Stimulated activated CD4-positive, alpha-beta T cell treated with anti-CD3 and anti-CD28 coated beads, Interleukin-2, amount 100 ng/mL, for 48 hours (primary cell): Measurements from ENCODE around the gene SLC18A3.

ENCODE experiments used
- DNase-seq, 2 donors: peaks; one replicate each; pipeline ENCODE4 v3.0.0-alpha.2; 2020

SLC18A3 gene

GRCh38 chr10:49610114-49610457 is at the start of gene SLC18A3:
Gene SLC18A3, plus strand, starts transcription at chr10:49610310. Its CDS starts 431 bp downstream, at chr10:49610741.
- no peak for DNase-seq

- DNase-seq = no peak
Observed at GRCh38 chr10:49560526-49560925, 49.6 kb upstream of the SLC18A3 start.

GRCh38 chr10:49562893-49563292 is 47.2 kb upstream of the SLC18A3 start:
- no peak for DNase-seq

GRCh38 chr10:49564461-49565009 is 45.6 kb upstream of the SLC18A3 start:
- DNase-seq = no peak

- DNase-seq = no peak
Observed at GRCh38 chr10:49567810-49568209, 42.3 kb upstream of the SLC18A3 start.

GRCh38 chr10:49568235-49568634 is 41.9 kb upstream of the SLC18A3 start:
- no peak for DNase-seq

- DNase-seq = no peak
Observed at GRCh38 chr10:49569031-49569631, 41.0 kb upstream of the SLC18A3 start.

- DNase-seq = no peak
Observed at GRCh38 chr10:49571388-49571787, 38.7 kb upstream of the SLC18A3 start.

- no peak for DNase-seq
Observed at GRCh38 chr10:49572594-49573114, 37.5 kb upstream of the SLC18A3 start.

GRCh38 chr10:49575489-49576072 is 34.5 kb upstream of the SLC18A3 start:
- no peak for DNase-seq

GRCh38 chr10:49577182-49577925 is 32.8 kb upstream of the SLC18A3 start:
- no peak for DNase-seq

- DNase-seq = no peak
Observed at GRCh38 chr10:49578392-49578791, 31.7 kb upstream of the SLC18A3 start.

GRCh38 chr10:49579621-49580020 is 30.5 kb upstream of the SLC18A3 start:
- no peak for DNase-seq

- no peak for DNase-seq
Observed at GRCh38 chr10:49585387-49585786, 24.7 kb upstream of the SLC18A3 start.

- DNase-seq = no peak
Observed at GRCh38 chr10:49587981-49588380, 22.1 kb upstream of the SLC18A3 start.

- DNase-seq = peak; percentile 57 to 62
Observed at GRCh38 chr10:49592726-49593563, 17.2 kb upstream of the SLC18A3 start.

GRCh38 chr10:49593564-49593875 is 16.6 kb upstream of the SLC18A3 start:
- DNase-seq = no peak

GRCh38 chr10:49593998-49594397 is 16.1 kb upstream of the SLC18A3 start:
- DNase-seq = no peak

GRCh38 chr10:49594594-49594993 is 15.5 kb upstream of the SLC18A3 start:
- DNase-seq = peak; percentile 27 to 39

GRCh38 chr10:49595003-49595712 is 15.0 kb upstream of the SLC18A3 start:
- DNase-seq = no peak

- no peak for DNase-seq
Observed at GRCh38 chr10:49595713-49596492, 14.2 kb upstream of the SLC18A3 start.

- no peak for DNase-seq
Observed at GRCh38 chr10:49596493-49596809, 13.7 kb upstream of the SLC18A3 start.
